Measurements from ENCODE around the gene FOXN3.

DNA sequence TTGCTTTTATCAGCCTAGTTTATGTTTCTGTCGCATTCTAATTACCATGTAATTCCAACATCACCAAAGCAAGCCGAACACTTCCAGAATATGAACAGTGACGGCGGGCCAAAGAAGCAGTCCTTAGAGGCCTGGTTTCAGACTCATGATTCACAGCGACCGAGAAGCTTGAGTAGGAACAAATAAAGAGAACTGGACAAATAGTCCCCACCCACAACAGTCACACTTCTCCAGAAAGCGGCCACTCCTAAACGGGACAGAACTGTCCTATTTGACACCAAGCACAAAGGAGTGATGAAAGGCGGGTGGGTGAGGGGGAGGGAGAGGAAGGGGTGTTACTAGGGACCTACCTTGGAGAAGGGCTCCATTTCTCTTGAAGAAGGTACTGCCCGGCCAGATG is 136.4 kb downstream of the FOXN3 start:
- TF ChIP-seq, protein P1, sequence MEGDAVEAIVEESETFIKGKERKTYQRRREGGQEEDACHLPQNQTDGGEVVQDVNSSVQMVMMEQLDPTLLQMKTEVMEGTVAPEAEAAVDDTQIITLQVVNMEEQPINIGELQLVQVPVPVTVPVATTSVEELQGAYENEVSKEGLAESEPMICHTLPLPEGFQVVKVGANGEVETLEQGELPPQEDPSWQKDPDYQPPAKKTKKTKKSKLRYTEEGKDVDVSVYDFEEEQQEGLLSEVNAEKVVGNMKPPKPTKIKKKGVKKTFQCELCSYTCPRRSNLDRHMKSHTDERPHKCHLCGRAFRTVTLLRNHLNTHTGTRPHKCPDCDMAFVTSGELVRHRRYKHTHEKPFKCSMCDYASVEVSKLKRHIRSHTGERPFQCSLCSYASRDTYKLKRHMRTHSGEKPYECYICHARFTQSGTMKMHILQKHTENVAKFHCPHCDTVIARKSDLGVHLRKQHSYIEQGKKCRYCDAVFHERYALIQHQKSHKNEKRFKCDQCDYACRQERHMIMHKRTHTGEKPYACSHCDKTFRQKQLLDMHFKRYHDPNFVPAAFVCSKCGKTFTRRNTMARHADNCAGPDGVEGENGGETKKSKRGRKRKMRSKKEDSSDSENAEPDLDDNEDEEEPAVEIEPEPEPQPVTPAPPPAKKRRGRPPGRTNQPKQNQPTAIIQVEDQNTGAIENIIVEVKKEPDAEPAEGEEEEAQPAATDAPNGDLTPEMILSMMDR (IDR thresholded peaks at IDR 0.05; ENCODE audit: insufficient read depth, low read depth, low read length): no peak
- TF ChIP-seq EZH2 (IDR thresholded peaks at IDR 0.05; ENCODE audit: insufficient read depth, low read length): no peak

Data from astrocyte (in vitro differentiated cells and primary cell).